Heart left ventricle (tissue), 16 donors: ENCODE data around the gene PLA2G2C. TPM values are rescaled to one million over a fixed set of nuclear protein-coding genes. Genes with fewer than 3 reads are reported as not detected.

ENCODE experiments used
- ATAC-seq, 4 donors: fragments of 200-7000 bp; cut with Tn5 transposase; one replicate each; pipeline ENCODE4 v1.9.1; 2020 to 2022; ENCODE audit warnings: moderate library complexity in 4 of 4, mild to moderate bottlenecking in 3 of 4, moderate number of reproducible peaks in 1 of 4
- DNase-seq, 5 donors: peaks; one replicate each; pipeline ENCODE4 v3.0.0-alpha.2; 2020
- H3K27ac ChIP-seq, 12 donors: fragments of 200-600 bp; sonication (generic) in 4 of 12; one replicate each; pipeline versions ENCODE4 v1.5.0 to v1.8.0; 2016 to 2022; ENCODE audit warnings: mild to moderate bottlenecking in 2 of 12
- H3K27me3 ChIP-seq, 9 donors: fragments of 200-600 bp; sonication (generic) in 2 of 9; one replicate each; pipeline versions ENCODE4 v1.5.1 to v1.8.0; 2016 to 2022; ENCODE audit warnings: mild to moderate bottlenecking in 3 of 9
- H3K36me3 ChIP-seq, 9 donors: fragments of 200-600 bp; sonication (generic) in 2 of 9; one replicate each; pipeline versions ENCODE4 v1.5.0 to v1.8.0; 2018 to 2022; ENCODE audit warnings: mild to moderate bottlenecking in 2 of 9
- H3K4me1 ChIP-seq, 12 donors: fragments of 200-600 bp; sonication (generic) in 4 of 12; one replicate each; pipeline versions ENCODE4 v1.5.0 to v1.8.0; 2016 to 2022; ENCODE audit warnings: mild to moderate bottlenecking in 3 of 12
- H3K4me3 ChIP-seq, 12 donors: fragments of 200-600 bp; sonication (generic) in 4 of 12; one replicate each; pipeline versions ENCODE4 v1.5.0 to v1.8.0; 2017 to 2022; ENCODE audit warnings: mild to moderate bottlenecking in 9 of 12, moderate library complexity in 4 of 12
- H3K9me3 ChIP-seq, 12 donors: fragments of 200-600 bp; sonication (generic) in 4 of 12; one replicate each; pipeline versions ENCODE4 v1.5.0 to v1.8.0; 2016 to 2022; ENCODE audit warnings: mild to moderate bottlenecking in 1 of 12
- POLR2A ChIP-seq, 2 donors: fragments of 450-650 bp; IDR thresholded peaks; one replicate each; pipeline ENCODE4 v1.6.1; 2017; ENCODE audit warnings: antibody characterized with exemption in 2 of 2, mild to moderate bottlenecking in 2 of 2, moderate library complexity in 2 of 2
- WGBS, 4 donors: extraction: QIAGEN DNeasy Blood & Tissue Kit in 2 of 4; methylation state at CpG; one replicate each; pipeline versions ENCODE4 v1.1.5 to v1.1.7; 2013 to 2018; 5-methylcytosine and 5-hydroxymethylcytosine counted together
- intact Hi-C, 10 donors: fragments of 100-400 bp; cut with DNase I; formaldehyde crosslinking; loops; one replicate each; pipeline versions ENCODE4 v1.11.1 to v1.14.2; 2022
- polyA plus RNA-seq, 2 donors: library from polyadenylated mRNA; stranded (reverse); fragments of 200-250 nt; gene quantifications; one replicate each; pipeline ENCODE4 v1.2.3, GENCODE V29; 2013
- total RNA-seq, 9 donors: library from RNA; depleted of rRNA in 2 of 9; stranded (reverse); fragments of >200 nt in 2 of 9; fragmentation: NEBNext Ultra II Directional in 3 of 9; extraction: Animal tissue kit (Norgen Biotek cat#: 25700) in 3 of 9; gene quantifications; one replicate each; pipeline versions ENCODE4 v1.1.0 to v1.2.4, GENCODE V29; 2016 to 2023
- TF ChIP-seq, protein P1 (sequence below), 12 donors: fragments of 200-600 bp; sonication (generic) in 4 of 12; IDR thresholded peaks; one replicate each; pipeline versions ENCODE4 v1.5.0 to v1.8.0; 2018 to 2022; ENCODE audit warnings: antibody characterized with exemption in 12 of 12, mild to moderate bottlenecking in 5 of 12
- donor health status: ischemic (EF 13 %, LVEDD 7.1; RV severe dilation, severe dysfunction).
- donor health status: healthy with polysubstance abuse.
- donor health status: DM: no; HTN: yes; CAD: no.
- donor health status: DM: no; HTN: no; CAD: no.
- donor health status: ischemic (EF 25% LVEDD 6.9; RV normal size, moderate dysfunction).
- donor health status: ischemic (EF 25% LVEDD 5.7; RV mildly dilated, moderate dysfunction).
- donor health status: healthy.
- donor health status: DM: yes; HTN: yes; CAD: no.
- donor health status: ischemic (EF 35%, LVEDD 5.7; RV mildly dilated, moderate dysfunction).
- donor health status: nonischemic (EF 11% LVEDD 7.7; RV severe dilation, severe dysfunction).
- donor health status: DM: yes; HTN: yes; CAD: no.
- donor health status: PGD.
- donor health status: ischemic (EF 29% LVEDD 5.4; RV normal size, mild dysfunction).
- donor health status: nonischemic (EF 23%, LVEDD 6.1; RV moderate dilation, normal function).

Gene PLA2G2C
- total and polyA plus RNA-seq, 11 donors, result 0.16 TPM; not detected in 10

DNA sequence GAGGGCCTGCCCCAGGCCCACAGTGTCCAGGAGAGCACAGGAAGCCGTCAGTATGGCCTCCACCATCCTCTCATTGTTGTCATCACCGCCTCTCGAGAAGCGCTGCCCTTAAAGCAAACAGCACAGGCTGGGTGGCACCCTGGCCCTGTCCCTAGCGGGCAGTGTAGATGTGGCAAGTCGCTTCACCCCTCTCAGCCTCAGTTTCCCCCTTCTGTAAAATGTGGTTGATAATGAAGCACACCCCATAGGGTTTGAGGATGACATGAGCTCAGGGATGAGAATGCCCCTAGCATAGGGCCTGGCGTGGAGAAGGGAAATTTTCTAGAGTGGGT lies 33.8 kb downstream of the PLA2G2C start:
- peak in 1 of 4 donors; percentile 3 for ATAC-seq
- peak overlapping the region in 3 of 12 donors; percentile 40 to 48 (median 46) for H3K4me3 ChIP-seq

DNA sequence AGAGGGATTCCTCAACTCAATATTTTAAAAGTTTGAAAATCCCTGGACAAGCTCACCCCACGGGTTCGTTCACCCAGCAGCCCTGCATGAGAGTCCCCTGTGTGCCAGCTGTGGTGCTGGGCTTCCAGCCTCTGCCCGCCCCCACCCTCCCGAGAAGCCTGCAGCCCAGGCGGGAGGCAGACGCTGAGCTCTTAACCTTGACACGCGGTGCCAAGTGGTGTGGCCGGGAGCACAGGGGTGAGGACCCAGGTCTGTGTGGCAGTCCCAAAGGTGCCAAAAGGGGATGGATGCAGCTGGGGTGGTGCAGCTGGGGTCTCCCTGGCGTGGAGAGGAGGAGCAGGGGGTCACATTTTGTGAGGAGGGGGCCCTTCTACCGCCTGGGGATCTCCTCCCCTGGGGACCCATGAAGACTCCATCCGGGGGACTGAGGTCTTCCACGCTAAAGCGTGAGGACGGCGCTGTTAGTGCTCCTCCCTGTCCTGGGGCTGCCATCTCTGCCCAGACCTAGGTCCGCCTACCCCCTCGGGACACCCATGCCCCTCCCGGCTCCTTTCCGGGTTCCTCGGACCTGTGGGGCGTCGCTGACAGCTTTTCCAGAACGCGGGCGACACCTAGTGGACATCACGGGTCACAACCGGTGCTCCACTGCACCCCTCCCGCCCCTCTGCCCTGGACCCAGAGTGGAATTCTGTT lies 34.3 kb downstream of the PLA2G2C start:
- Histone ChIP-seq H3K27me3 (peaks cover 0 to 7% (median 0%) of the 10 kb centered on the region in 9 donors), H3K9me3 (no peaks in the 10 kb centered on the region), H3K4me1 (peaks cover 0 to 27% (median 10%) of the 10 kb centered on the region in 12 donors), H3K4me3 (peak overlapping the region; percentile 3 to 55 (median 43)), H3K27ac (peak overlapping the region in 5 of 12 donors; percentile 18 to 79 (median 40)), H3K36me3 (no peaks in the 10 kb centered on the region)
- DNase-seq (peak; percentile 81 to 92 (median 90)), ATAC-seq (peak; percentile 85 to 95 (median 92))
- TF ChIP-seq POLR2A (IDR thresholded peaks at IDR 0.05), result no peak
- TF ChIP-seq, protein P1, sequence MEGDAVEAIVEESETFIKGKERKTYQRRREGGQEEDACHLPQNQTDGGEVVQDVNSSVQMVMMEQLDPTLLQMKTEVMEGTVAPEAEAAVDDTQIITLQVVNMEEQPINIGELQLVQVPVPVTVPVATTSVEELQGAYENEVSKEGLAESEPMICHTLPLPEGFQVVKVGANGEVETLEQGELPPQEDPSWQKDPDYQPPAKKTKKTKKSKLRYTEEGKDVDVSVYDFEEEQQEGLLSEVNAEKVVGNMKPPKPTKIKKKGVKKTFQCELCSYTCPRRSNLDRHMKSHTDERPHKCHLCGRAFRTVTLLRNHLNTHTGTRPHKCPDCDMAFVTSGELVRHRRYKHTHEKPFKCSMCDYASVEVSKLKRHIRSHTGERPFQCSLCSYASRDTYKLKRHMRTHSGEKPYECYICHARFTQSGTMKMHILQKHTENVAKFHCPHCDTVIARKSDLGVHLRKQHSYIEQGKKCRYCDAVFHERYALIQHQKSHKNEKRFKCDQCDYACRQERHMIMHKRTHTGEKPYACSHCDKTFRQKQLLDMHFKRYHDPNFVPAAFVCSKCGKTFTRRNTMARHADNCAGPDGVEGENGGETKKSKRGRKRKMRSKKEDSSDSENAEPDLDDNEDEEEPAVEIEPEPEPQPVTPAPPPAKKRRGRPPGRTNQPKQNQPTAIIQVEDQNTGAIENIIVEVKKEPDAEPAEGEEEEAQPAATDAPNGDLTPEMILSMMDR (IDR thresholded peaks at IDR 0.05), result peak; percentile 90 to 97 (median 94)
- WGBS, 4 donors, result 0 to 12% (median 7%) methylated on average over 19 to 29 of the region's 29 CpGs
- intact Hi-C loops, result loop anchor here (1.0 to 10.0 kb wide), 11 partner anchors 43 to 235 kb away; partner anchors contain the start of gene PLA2G2A (in 1 of the 10)

More for the DNA sequence above, 33.8 kb downstream of the PLA2G2C start:
- Histone ChIP-seq H3K4me1 (peaks cover 0 to 27% (median 10%) of the 10 kb centered on the region in 12 donors), H3K27me3 (peaks cover 0 to 7% (median 0%) of the 10 kb centered on the region in 9 donors), H3K9me3 (no peaks in the 10 kb centered on the region), H3K36me3 (no peaks in the 10 kb centered on the region), H3K27ac (peak overlapping the region in 6 of 12 donors; percentile 18 to 79 (median 26))
- no peak for DNase-seq
- no peak for TF ChIP-seq POLR2A (IDR thresholded peaks at IDR 0.05)
- TF ChIP-seq, protein P1 (IDR thresholded peaks at IDR 0.05), result peak in 2 of 12 donors; percentile 2 to 23
- intact Hi-C loops, result loop anchor here (1.0 to 10.0 kb wide), 11 partner anchors 43 to 236 kb away; partner anchors contain the start of gene PLA2G2A (in 1 of the 10)
- WGBS, 4 donors, result 47 to 57% (median 52%) methylated on average over 6 to 7 of the region's 7 CpGs

DNA sequence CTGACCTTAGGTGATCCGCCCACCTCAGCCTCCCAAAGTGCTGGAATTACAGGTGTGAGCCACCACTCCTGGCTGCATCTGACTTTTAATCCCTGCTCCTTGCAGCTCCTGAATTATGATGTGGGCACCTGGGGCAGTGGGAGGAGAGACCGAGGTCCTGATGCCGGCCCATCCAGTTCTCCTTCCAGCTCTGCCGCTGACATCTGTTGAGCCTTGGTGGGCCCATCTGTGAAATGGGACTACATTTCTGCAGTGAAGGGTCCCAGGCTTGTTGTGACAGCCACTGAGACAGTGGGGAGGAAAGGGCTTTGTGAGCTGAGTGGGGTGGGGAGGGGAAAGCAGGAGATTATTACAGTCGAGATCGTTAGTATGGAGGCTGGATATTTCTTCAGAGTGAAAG lies 35.3 kb downstream of the PLA2G2C start:
- Histone ChIP-seq H3K4me3 (no peak overlapping the region), H3K4me1 (peaks cover 0 to 27% (median 10%) of the 10 kb centered on the region in 12 donors), H3K27ac (no peak overlapping the region), H3K36me3 (no peaks in the 10 kb centered on the region), H3K9me3 (no peaks in the 10 kb centered on the region), H3K27me3 (peaks cover 0 to 7% (median 0%) of the 10 kb centered on the region in 9 donors)
- no peak for DNase-seq
- intact Hi-C loops, result loop anchor here in 5 of 10 donors (5.0 to 10.0 kb wide), 4 partner anchors 46 to 179 kb away; partner anchors contain the start of gene PLA2G2A (in 1 of the 5)
- no peak for ATAC-seq
- TF ChIP-seq POLR2A (IDR thresholded peaks at IDR 0.05), result no peak
- TF ChIP-seq, protein P1 (IDR thresholded peaks at IDR 0.05), result no peak
- WGBS, 4 donors, result 80 to 85% (median 84%) methylated on average over 6 of the region's 6 CpGs

DNA sequence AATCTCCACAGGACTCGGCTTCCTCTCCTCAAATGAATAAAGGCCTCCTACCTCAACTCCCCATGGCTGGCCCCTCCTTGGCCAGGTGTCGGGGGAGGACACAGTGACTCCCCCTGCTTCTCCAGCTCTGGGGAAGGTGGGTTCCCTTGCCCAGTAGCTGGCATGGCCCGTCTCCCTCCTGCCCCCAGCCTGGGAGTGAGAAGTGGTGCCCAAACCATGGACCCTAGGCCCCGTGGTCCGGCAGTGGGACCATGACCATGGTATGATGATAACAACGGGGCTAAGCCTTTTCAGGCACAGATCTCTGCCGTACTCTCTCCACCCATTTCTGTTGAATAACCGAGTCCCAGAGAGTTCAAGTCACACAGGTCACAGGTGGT lies 36.0 kb downstream of the PLA2G2C start:
- no peak for DNase-seq
- Histone ChIP-seq H3K27ac (no peak overlapping the region), H3K9me3 (no peaks in the 10 kb centered on the region), H3K4me3 (no peak overlapping the region), H3K27me3 (peaks cover 0 to 7% (median 0%) of the 10 kb centered on the region in 9 donors), H3K4me1 (peaks cover 0 to 27% (median 10%) of the 10 kb centered on the region in 12 donors), H3K36me3 (no peaks in the 10 kb centered on the region)
- intact Hi-C loops, result loop anchor here in 5 of 10 donors (5.0 to 10.0 kb wide), 4 partner anchors 46 to 178 kb away; partner anchors contain the start of gene PLA2G2A (in 1 of the 5)
- no peak for ATAC-seq
- TF ChIP-seq, protein P1 (IDR thresholded peaks at IDR 0.05), result no peak
- no peak for TF ChIP-seq POLR2A (IDR thresholded peaks at IDR 0.05)
- WGBS, 4 donors, result 81 to 88% (median 87%) methylated on average over 8 of the region's 8 CpGs
